GM19372 (cell line): ENCODE results near the gene NEDD4L.

Experiments
- ATAC-seq: cut with Tn5 transposase; IDR thresholded peaks from one replicate; pipeline ENCODE4 v1.9.1; 2021; ENCODE audit warnings: mild to moderate bottlenecking, low read depth, moderate library complexity; ENCODE audit not compliant: unreplicated experiment

The NEDD4L gene

DNA sequence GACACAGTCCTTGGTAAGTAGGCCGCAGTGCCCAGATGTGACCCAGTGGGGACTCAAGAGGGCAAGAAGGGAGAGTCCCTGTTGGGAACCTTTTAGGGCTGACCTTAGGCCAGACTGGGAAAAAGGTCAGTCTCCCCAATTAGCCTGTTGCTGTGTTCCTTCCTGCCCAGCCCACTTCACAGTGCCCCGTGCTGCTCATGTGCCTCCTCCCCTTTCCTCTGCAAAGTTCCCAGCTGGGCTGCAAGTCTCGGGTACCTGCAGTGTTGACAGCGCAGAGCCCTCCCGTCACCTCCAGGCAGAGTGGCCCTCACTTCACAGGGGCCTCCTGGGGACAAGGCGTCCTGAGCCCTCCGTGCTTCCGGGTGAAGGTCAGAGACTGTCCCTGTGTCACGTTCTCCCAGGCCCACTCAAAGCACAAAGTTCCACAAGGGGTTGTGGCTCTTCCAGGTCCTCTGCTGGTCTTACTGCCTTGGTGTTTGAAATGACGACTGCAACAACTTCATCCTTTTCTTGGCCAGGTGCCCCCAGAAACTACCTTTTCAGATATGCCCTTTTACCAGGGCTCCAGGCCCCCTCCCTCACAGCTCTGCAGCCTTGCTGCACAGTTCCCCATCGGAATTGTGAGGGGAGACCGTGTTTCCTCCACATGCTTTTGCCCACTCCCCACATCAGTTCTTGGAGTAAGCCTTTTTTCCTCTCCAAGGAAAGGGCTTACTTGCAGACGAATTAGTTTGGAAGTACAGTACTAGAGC is 359.1 kb downstream of the NEDD4L start:
- ATAC-seq, result no peak

DNA sequence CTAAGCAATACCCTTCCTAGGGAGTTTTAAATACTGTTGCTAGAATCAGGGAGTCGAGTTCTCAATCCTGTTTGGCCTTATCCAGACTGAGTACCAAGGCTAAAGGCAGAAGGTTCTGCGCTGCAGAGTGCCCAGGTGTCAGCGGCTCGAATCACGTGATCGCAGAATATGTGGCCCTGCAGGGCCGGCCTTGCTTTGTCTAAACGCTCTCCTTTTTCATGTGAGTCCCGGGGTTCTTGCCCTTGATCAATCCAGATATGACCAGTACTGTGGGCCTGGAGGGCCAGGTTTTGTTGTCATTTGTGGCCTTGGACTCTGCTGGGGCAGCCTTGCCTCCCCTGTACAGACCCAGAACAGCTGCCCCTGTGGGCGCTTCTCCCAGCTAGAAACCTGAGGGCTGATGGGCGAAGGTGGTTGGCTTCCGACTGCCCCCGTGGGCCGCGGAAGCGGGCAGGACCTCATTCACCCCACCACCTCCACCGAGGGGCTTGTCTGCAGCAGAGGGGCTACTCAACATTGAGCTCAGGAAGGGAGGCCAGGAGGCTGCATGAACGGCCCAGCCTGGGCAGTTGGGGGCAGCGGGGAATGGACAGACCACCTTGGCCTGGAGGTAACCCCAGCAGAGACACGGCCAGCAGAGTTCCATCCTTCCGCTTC is 359.9 kb downstream of the NEDD4L start:
- no peak for ATAC-seq

DNA sequence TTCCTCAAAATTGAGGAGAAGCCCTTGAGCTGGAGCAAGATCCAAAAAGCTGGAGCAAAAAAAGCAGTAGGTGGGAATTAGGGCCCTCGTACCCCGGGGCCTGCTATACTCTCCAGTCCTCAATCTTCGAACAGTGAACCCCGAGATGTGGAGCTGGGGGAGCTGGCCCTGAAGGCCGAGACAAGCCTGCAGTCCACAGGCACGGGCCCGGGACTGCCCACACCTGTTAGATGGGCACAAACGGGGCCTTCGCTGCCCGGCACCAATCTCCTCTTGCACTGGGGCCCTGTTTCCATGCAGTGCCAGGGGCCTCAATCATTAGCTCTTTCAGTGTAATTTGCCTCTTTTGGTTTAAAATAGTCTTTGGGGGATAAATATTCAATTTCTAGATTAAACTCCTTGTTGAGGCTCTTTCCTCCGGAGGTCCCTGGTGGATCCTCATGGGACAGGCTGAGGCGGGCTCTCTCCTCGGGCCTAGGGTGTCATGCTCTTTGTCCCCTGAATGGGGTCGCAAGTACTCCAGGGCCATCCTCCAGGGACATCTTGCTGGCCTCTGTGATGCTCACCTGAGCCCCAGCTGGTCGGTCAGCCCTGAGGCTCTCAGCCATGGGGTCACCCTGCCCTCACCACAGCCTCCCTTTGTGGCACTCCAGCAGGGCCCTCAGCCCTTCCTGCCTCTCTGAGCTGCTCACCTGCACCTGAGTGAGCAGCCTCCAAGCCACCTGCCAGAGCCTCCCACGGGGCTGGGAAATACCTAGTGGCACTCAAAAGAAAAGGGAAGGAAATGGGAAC is 361.3 kb downstream of the NEDD4L start:
- ATAC-seq, result no peak

DNA sequence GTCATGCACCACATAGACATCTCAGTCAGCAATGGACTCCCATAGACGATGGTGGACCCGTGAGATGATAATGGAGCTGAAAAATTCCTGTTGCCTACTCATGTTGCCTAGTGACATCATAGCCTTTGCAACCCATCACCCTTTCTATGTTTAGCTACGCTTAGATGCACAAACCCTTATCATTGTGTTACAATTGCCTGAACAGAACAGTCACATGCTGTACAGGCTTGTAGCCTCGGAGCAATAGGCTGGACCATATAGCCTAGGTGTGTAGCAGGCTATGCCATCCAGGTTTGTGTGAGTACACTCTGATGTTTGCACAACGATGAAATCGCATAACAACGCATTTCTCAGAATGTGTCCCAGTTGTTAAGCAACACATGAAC is 363.2 kb downstream of the NEDD4L start:
- no peak for ATAC-seq

DNA sequence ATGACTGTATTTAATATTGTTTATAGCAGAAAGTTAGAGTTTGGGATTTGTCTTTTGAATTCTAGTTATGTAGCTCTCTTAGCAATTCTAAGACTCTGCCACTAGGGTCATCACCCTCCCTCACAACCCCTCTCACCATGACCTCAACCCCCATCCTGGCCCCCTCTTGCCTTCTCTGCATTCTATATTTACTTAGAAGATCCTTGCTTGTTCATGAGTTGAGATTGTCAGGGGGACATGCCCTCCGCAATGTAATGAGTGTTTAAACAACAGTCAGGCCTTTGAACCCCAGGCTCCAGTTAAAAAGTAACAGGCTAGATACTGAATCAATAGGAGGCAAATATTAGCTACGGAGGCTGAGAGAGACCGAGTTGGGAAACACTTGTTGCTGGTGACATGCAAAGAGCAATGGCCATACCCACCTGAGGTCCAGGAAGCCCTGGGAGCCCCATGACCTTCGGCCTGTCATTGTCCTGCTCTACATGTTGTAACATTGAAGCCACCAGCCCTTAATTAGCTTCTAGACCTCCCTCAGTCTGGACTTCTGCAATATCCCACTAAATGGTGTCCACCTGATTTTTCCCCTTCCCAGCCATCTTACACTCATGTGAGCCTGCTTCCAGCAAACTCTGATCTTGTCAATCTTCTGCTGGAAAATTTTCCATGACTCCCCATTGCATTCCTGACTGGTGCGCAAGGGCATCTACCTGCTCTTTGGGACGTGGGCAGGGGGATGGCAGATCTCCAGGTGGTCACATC is 363.8 kb downstream of the NEDD4L start:
- no peak for ATAC-seq

DNA sequence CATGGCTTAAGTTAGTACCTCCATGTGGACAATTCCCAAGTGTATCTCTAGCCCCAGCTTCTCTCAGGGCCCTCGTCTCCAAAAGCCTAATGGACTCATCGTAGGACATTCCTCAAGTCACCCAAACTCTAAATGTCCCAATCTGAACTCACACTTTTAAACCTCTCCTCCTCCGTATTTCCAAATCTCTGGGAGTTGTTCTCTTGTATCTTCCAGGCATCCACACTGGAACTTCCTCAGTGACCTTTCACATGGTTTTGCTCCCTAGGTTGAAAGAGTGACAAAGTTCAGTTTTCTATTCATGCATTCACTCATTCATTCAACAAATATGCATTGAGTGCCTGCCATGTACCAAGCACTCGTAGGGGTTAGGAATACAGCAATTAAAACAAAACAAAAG is 364.6 kb downstream of the NEDD4L start:
- ATAC-seq, result no peak

DNA sequence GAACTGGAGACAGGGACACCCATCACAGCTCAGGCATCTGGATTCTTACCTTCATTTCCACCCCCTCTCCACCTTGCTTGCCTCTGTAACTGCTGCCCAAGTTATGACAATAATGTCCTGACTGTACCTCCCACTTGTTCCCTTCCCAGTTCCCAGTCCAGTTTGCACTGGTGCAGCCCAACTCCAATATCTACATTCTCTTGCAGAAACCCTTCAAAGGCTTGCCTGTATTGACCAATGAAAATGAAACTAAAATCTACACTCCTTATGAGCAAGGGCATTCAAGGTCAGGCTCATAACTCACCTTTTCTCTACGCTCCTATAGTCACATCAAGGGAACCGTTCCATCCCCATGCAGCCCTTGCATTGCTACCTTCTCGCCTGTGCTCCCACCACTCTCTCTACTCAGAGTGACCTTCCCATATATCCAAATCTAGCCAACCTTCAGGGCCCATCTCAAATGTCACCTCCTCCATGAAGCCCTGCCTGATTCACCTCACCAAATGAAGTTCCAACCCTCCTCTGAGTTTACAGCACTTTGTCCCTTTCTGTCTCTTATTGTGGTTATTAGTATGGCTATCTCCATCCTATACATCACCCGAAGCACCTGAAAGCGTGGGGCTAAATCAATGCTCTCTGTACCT is 365.9 kb downstream of the NEDD4L start:
- no peak for ATAC-seq

DNA sequence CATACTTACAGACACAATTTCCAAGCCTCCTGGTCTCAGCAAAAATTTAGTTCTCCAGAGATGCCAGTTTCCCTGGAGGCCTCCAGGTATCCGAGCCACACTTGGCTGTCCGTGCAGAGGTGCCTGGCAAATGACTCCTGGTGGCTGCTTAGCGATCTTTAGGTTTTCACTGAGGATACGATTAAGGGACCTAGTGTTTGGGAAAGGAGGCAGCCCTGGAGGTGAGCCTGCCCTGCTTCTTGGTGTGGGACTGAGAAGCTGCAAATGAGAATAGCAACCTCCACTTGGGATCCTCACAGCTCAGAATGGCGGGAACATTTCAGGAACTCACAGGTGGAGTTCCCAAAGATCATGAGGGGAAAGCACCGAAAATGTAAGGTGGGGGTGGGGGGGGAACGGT is 367.3 kb downstream of the NEDD4L start:
- no peak for ATAC-seq

DNA sequence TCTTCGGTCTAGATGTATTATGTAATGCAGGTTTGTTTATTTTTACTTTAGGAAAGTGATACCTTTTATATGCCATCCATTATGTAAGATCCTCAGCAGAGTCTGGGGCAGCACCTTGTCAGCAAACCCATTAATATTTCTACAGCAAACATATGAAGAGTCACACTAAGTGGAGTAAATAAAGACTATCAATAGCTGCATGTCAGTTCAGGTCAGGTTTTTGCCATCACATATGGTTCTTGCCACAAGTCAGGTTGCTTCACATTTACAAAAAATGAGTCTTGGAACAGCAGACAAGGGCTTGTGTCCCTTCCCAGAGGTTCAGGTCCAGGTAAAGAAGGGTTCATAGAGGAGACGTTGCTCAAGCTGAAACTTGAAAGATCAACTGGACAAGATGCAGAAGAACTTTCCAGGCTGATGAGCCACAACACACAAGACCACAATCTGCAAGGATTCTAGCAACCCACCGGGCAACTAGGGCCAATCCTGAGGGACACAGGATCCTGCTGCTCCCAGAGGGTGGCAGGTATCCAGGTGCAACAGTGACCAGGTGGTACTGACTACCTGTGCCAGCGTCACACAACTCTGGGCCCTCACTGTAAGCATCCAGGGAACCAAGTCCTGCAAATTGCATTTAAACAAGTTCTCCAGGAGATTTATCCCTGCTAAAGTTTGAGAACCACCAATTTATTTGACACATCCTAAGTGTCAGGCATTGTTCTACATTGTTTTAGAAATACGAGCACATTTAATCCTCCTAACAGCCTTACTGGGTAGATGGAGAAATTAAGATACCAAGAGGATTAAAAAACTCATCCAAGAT is 369.0 kb downstream of the NEDD4L start:
- ATAC-seq, result no peak

DNA sequence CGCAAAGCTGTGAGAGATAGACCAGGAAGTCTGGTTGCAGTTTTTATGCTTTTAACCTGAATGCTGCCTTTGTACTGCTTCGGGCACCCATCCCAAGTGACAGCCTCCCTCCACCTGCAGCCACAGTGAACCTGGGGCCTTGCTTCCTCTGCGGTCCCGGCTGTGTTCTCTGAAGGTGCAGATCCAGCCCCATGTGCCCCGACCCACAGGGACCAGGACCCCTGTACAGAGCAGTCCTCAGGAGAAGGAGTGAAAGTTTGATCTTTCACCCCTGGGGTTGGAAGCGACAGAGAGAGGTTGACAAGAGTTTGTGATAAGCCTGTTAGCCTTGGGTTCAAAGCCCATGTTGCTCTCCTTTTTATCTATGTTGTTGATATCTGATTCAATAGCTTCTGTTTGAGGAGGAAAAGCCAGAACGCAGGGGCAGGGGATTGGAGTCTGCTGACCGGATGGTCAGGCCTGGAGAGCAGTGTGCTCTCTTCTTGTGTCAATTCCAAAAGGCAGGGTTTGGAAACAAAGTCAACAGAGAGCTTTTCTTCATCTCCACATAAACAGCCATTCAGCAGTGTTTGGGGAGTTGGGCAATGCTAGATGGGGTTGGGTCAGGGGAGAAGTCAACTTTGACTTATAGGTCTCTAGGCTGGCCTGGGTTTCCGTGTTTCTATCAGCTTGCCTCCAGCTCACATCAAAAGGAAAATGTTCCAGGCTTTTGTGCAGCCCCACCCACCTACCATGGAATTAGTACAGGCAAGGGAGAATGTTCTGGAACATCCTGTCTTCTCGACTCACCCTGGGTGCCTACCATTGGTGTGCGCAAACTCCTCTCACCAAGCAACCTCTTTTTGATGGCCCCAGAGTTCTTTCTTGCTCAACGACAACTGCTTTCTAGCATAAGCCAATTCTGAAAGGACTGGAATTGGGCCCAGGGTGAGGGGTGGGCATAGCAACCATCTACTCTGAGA is 369.9 kb downstream of the NEDD4L start:
- ATAC-seq, result no peak

DNA sequence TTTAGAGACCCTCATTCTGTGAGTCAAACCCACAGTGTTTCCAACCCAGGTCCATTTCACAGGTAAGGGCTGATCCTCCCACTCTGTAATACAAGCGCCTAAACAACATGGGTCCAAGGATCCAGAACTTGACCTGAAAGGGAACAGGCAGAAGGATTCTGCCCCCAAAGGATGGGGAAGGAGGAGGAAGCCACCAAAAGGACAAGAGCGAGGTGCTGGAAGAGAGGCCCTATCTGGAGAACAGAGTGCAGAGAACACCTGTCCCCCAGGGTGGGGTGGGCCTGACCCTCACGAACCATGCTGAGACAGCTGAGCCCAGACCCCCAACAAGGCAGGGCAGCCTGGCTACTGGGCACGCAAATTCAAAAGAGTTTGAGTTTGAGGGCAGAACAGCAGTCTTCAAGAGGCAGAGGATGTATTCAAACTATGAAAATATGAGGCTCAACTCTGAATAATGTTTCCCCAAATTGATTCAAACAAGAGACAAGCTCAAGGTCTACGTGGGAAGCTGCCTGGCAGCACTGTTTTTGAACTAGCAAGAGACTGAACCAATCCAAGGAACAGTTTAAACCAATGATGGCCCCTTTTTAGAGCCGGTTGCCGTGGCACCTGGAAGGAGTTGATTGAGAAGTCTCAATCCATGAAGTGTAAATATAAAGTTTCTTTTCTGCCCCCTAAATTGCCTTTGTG is 372.1 kb downstream of the NEDD4L start:
- no peak for ATAC-seq

DNA sequence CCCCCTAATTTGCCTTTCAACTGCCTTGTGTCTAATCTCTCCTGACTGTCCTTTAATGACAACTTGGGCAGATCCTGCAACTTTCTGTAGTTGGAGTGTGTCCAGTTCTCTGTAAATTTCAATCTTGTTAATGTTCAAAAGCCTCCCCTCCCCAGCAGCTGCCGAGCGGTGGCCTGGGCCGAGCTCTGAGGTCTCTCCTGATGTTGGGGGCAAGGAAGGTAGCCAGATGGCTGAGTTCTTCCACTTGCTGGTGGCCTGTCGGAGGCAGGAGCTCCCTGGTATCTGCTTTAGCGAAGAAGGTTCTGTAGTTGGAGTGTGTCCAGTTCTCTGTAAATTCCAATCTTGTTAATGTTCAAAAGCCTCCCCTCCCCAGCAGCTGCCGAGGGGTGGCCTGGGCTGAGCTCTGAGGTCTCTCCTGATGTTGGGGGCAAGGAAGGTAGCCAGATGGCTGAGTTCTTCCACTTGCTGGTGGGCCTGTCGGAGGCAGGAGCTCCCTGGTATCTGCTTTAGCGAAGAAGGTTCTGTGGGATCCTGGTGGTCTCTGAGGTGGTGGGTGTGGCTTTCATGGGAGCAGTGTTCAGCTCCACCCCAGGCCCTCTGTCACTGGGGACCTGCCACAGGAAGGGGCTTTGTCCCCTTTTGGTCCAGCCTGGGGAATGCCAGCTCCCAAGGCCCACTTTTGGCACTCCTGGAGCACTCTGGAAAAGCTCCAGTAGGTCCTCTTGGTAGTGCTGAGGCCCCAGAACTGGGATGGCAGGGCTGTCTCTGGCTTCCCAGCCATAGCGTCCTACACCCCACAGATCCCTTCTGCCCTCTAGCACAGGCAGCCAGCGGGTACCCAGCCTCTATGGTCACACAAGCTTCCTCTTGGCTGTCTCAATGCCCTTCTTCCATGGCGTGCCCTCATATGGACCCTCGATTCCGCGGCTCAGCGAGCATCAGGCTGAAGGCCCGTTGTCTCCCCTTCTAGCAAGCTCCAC is 373.0 kb downstream of the NEDD4L start:
- no peak for ATAC-seq

DNA sequence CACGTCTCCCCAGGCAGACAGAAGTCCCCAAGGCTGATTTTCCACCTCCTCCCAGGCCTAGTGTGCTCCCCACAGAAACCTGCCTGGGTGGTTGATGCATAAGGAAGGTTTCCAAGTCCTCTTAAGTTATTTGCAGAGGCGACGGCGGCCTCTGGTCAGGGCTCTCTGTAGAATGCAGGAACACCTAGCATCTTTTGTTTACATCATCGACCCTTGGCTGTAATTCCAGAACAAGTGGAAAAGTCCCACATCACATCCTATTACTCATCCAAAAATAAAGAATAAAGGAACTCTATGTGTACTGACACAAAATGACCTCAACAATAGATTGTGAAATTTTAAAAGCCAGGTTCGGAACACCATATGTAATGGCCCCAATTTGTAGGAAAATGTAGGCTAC is 373.7 kb downstream of the NEDD4L start:
- no peak for ATAC-seq

DNA sequence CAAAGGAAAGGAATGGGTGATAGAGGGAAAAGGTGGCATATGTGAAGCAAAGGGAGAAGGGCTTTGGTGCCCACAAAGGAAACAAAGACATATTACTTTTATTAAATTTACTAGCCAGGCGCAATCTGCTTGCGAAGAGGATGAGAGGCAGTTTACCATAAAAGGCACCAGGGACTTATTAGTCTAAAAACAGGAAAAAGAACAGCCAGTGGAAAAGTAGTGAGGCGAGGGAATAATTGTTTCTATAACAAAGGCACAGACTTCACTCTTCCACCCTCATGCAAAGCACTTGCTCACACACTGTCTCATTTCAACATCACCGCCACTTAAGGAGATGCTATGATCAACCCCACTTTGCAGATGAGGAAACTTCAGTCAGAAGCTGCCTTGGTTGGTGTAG is 374.3 kb downstream of the NEDD4L start:
- ATAC-seq, result no peak

DNA sequence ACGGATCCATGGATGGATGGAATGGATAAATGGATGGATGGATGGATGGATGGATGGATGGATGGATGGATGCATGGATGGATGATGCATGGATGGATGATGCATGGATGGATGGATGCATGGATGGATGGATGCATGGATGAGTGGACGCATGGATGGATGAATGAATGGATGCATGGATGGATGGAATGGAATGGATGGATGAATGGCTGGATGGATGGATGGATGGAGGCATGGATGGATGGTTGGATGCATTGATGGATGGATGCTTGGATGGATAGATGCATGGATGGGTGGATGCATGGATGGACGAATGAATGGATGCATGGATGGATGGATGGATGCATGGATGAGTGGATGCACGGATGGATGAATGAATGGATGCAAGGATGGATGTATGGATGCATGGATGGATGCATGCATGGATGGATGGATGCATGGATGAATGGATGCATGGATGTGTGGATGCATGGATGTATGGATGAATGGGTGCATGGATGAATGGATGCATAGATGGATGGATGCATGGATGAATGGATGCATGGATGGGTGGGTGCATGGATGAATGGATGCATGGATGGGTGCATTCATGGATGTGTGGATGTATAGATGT is 375.7 kb downstream of the NEDD4L start:
- ATAC-seq, result no peak

DNA sequence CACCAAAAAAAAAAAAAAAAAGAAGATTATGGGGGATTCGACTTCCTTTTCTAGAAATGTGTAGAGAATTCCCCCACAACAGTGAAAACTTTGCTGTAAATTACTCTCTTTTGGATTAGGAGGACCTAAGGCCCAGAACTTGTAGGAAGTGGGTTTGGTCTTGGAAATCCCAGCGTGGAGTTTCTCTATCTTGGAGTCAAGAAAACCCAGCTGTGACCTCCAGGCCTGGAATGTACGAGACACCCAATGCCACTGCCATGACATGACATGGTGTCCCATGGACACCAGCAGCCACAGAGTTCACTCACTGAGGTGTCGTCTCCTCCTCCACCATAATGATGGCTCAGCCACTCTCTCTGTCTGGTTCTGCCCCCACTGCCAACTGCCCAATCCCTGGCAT is 382.6 kb downstream of the NEDD4L start:
- no peak for ATAC-seq
